Hepatocyte (in vitro differentiated cells): ENCODE measurements around the gene UMAD1.

Experiments
- CTCF ChIP-seq: fragments of 200-600 bp; sonication (generic); IDR thresholded peaks from 2 replicates; pipeline ENCODE4 v1.5.1; 2016; ENCODE audit warnings: antibody characterized with exemption, mild to moderate bottlenecking; ENCODE audit not compliant: poor library complexity
- EZH2 ChIP-seq: fragments of 200-600 bp; sonication (generic); IDR thresholded peaks from 2 replicates; pipeline ENCODE4 v1.6.1; 2016; ENCODE audit warnings: antibody characterized with exemption, mild to moderate bottlenecking, borderline replicate concordance
- EZH2phosphoT487 ChIP-seq: fragments of 200-600 bp; sonication (generic); IDR thresholded peaks from one replicate; pipeline ENCODE4 v1.6.1; 2018; ENCODE audit warnings: antibody characterized with exemption, mild to moderate bottlenecking, low read depth, moderate library complexity; ENCODE audit not compliant: unreplicated experiment, severe bottlenecking

- TF ChIP-seq CTCF (no peak), EZH2 (no peak), EZH2phosphoT487 (no peak)
These were observed 171.6 kb downstream of the UMAD1 start for GRCh38 chr7:7812112-7812511.
